ENCODE measurements around the gene RGL2. TPM values are rescaled to one million over a fixed set of nuclear protein-coding genes. Genes with fewer than 3 reads are reported as not detected.
A peak's percentile ranks its signal among the peaks of the same experiment; 100 is the strongest.

The RGL2 gene
- total and polyA plus RNA-seq, 10 of the 15 experiments (the other 5 are each of a cell fraction or from before 2014, with no cell fraction given), result 0.84 to 21.2 (median 6.8) TPM

DNA sequence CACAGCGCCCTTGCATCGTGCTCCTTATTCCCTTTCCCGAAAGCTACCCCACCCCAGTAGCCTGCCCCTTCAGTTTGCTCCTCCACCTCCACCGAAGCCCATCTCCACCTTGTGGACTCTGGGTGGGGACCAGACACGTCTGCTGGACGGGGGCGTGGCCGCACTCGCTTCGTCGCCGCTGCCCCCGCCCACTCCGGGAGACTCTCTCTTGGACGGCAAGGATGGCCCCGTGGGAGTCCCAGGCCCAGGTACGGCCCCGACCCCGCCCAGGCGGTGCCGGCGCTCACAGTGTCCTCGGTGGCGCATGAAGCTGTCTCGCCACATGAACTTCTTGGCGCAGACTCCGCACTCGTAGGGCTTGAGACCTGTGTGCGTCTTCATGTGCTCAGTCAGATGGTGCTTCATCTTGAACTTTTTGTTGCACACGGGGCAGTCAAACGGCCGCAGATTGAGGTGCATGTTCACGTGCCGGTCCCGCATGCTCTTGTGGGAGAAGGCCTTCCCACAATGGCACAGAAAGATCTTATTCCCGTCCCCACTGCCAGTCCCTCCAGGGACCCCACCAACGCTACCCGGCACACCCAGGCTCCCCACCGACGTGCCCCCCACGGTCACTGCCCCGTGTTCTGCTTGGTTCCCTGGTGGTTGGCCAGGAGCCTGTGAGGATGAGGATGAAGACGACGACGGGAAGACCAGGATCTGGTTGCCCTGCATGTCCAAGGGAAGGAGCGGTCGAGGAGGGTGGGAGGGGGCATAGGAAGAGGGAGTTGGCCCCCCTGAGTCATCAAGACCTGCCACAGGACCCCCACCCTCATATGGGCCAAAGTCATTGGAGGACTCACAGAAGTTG lies 16.4 kb upstream of the RGL2 start:
- Histone ChIP-seq H3K27me3 (replicated peaks in 1 of 2; ENCODE audit: control insufficient read depth in 2 of 2, insufficient read depth in 2 of 2, low read length in 1 of 2) (no peaks in the 10 kb centered on the region), H3K79me2 (ENCODE audit: control insufficient read depth, insufficient read depth, low read length) (peaks cover 55% of the 10 kb centered on the region), H3K4me1 (ENCODE audit: control insufficient read depth, insufficient read depth, low read length) (peaks cover 25% of the 10 kb centered on the region), H3K9me3 (replicated peaks; ENCODE audit: control insufficient read depth, insufficient read depth, low read length) (no peaks in the 10 kb centered on the region), H4K20me1 (ENCODE audit: control insufficient read depth, insufficient read depth) (no peaks in the 10 kb centered on the region), H3K9ac (ENCODE audit: control insufficient read depth, insufficient read depth, low read length) (peak overlapping the region; percentile 24; the same call in 1 of the 2 replicates), H3K36me3 (ENCODE audit: control insufficient read depth in 2 of 2, insufficient read depth in 2 of 2, low read length in 1 of 2) (peaks cover 5 to 8% of the 10 kb centered on the region in 2 experiments; a peak in 3 of 4 replicates), H2AFZ (ENCODE audit: control insufficient read depth, low read depth, low read length) (peak overlapping the region; percentile 34), H3K4me2 (ENCODE audit: control insufficient read depth, insufficient read depth) (peak overlapping the region; percentile 67), H3K4me3 (peak overlapping the region; percentile 99), H3K27ac (ENCODE audit: control insufficient read depth, insufficient read depth) (peak overlapping the region; percentile 96)
- DNase-seq (ENCODE audit: low read depth, low spot score), result no peak
- 59% methylated on average over 45 of the region's 47 CpGs for WGBS (ENCODE audit: insufficient coverage, insufficient replicate concordance, low lambda C conversion rate, missing lambda C conversion rate)
- ChIA-PET SMC1A (ENCODE audit: uncharacterized antibody, unreplicated experiment) (interaction anchor here (1.0 to 1.2 kb wide), 2 partner anchors 8 to 76 kb away, joined by 3 to 4 read pairs; no protein-coding TSS in a partner anchor), POLR2A (no interaction called here), RAD21 (ENCODE audit: unreplicated experiment) (no interaction called here), CTCF (interaction anchor here (0.5 to 0.8 kb wide), 2 partner anchors 22 to 29 kb away, joined by 3 read pairs; no protein-coding TSS in a partner anchor)
- intact Hi-C loops (cut with micrococcal nuclease; ENCODE audit: unreplicated experiment) (loop anchor here (1.0 to 5.0 kb wide), 3 partner anchors 16 to 102 kb away; partner anchors contain the start of genes B3GALT4 and CUTA), in situ Hi-C loops (cut with MboI) (no loop called here)
- TF ChIP-seq, protein P1, sequence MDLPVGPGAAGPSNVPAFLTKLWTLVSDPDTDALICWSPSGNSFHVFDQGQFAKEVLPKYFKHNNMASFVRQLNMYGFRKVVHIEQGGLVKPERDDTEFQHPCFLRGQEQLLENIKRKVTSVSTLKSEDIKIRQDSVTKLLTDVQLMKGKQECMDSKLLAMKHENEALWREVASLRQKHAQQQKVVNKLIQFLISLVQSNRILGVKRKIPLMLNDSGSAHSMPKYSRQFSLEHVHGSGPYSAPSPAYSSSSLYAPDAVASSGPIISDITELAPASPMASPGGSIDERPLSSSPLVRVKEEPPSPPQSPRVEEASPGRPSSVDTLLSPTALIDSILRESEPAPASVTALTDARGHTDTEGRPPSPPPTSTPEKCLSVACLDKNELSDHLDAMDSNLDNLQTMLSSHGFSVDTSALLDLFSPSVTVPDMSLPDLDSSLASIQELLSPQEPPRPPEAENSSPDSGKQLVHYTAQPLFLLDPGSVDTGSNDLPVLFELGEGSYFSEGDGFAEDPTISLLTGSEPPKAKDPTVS (IDR thresholded peaks at IDR 0.05; ENCODE audit: low read depth, low read length), result no peak
- peak; percentile 32 to 73; a peak in 2 of 4 replicates for TF ChIP-seq BHLHE40 (IDR thresholded peaks at IDR 0.05; ENCODE audit: borderline replicate concordance in 1 of 2, low read depth in 2 of 2, low read length in 1 of 2)
- 0 out of 3 replicates have a peak, but pooled peaks of 1 of the 2 experiments have one; percentile 24 for TF ChIP-seq EGR1 (IDR thresholded peaks at IDR 0.05; ENCODE audit: borderline replicate concordance in 1 of 2, low read depth in 2 of 2, low read length in 2 of 2)
- TF ChIP-seq HDGF (IDR thresholded peaks at IDR 0.05), result 0 out of 2 replicates have a peak, but pooled peaks have one; percentile 17
- FAIRE-seq, result no peak
- no TSS peak for BruUV-seq (replicated peaks)
- peak; percentile 20 for ATAC-seq
